Motor neuron (in vitro differentiated cells): ENCODE measurements around the gene TOLLIP. TPM values are rescaled to one million over a fixed set of nuclear protein-coding genes. Genes with fewer than 3 reads are reported as not detected.
"Not testable (repeated sequence)": the region's sequence is repeated elsewhere in the genome, so short reads cannot be mapped to it uniquely, and the experiment has no call there.

Experiments
- ATAC-seq, 8 experiments: fragments of 200-7000 bp; cut with Tn5 transposase; replicated peaks in 6 of 8; 2 replicates each; pipeline ENCODE4 v1.8.0; 2021; ENCODE audit warnings: mild to moderate bottlenecking in 8 of 8, moderate library complexity in 8 of 8
- H3K27ac ChIP-seq, 2 donors: fragments of 250-450 bp; sonication (Bioruptor Pico); 2 replicates each; pipeline ENCODE4 v1.9.0; 2021; ENCODE audit warnings: antibody characterized with exemption in 2 of 2, mild to moderate bottlenecking in 2 of 2, moderate library complexity in 1 of 2
- H3K4me1 ChIP-seq, 2 donors: fragments of 250-450 bp; sonication (Bioruptor Pico); replicated peaks in 1 of 2; 2 replicates each; pipeline ENCODE4 v1.6.1; 2021; ENCODE audit warnings: antibody characterized with exemption in 2 of 2, mild to moderate bottlenecking in 2 of 2, moderate library complexity in 1 of 2
- H3K4me3 ChIP-seq, 5 donors: fragments of 250-450 bp; sonication (Bioruptor Pico); 2 replicates each; pipeline ENCODE4 v1.9.0; 2021; ENCODE audit warnings: antibody characterized with exemption in 5 of 5, mild to moderate bottlenecking in 5 of 5, moderate library complexity in 4 of 5
- WGBS, 10 experiments: fragments of 450-650 bp; shearing (Covaris generic); methylation state at CpG; one replicate each; pipeline ENCODE4 v1.0.0; 2022; 5-methylcytosine and 5-hydroxymethylcytosine counted together
- in situ Hi-C, 9 experiments: fragments of 400-800 bp; cut with MboI; loops; one replicate each; pipeline ENCODE4 v1.15.0; 2021; ENCODE audit warnings: low sequenced_read_pairs in 9 of 9, low pct_unique_long_range_greater_than_20kb in 2 of 9; ENCODE audit not compliant: unreplicated experiment in 9 of 9
- total RNA-seq, 8 experiments: library from RNA; unstranded; fragments of 300-600 nt; gene quantifications; 2 replicates each; pipeline versions ENCODE4 v1.2.3 to v1.2.4, GENCODE V29; 2022

TOLLIP gene
- total RNA-seq, 8 experiments from 2014 or later: 11.5 to 27.5 (median 21.1) TPM

- no peak overlapping the region for H3K4me3 ChIP-seq
- peak in 6 of 8 experiments; percentile 70 to 98 (median 95) for ATAC-seq
- H3K4me1 ChIP-seq: peaks cover 0 to 8% of the 10 kb centered on the region in 2 donors
- in situ Hi-C loops: no loop called here
- 24 to 64% (median 36%) methylated on average over 3 to 10 of the region's 13 CpGs; no CpG with 5 or more reads in 4 of the 10 experiments for WGBS, 10 experiments
- peak overlapping the region in 1 of 2 donors; percentile 61 for H3K27ac ChIP-seq
These were observed 38.4 kb downstream of the TOLLIP start for GRCh38 chr11:1271002-1271401.

- peak overlapping the region in 1 of 2 donors; percentile 61 for H3K27ac ChIP-seq
These were observed 39.0 kb downstream of the TOLLIP start for GRCh38 chr11:1270476-1270875.

GRCh38 chr11:1269957-1270356 is 39.5 kb downstream of the TOLLIP start:
- Histone ChIP-seq H3K27ac (no peak overlapping the region), H3K4me1 (peaks cover 0 to 8% of the 10 kb centered on the region in 2 donors), H3K4me3 (no peak overlapping the region)
- peak in 3 of 8 experiments; percentile 15 to 61 (median 46) for ATAC-seq
- in situ Hi-C loops: no loop called here
- 30 to 100% (median 88%) methylated on average over 2 to 4 of the region's 5 CpGs; no CpG with 5 or more reads in 6 of the 10 experiments for WGBS, 10 experiments

More at GRCh38 chr11:1270476-1270875, 39.0 kb downstream of the TOLLIP start:
- in situ Hi-C loops: no loop called here
- no peak overlapping the region for H3K4me3 ChIP-seq
- ATAC-seq: peak in 3 of 8 experiments; percentile 3 to 13 (median 3)
- peaks cover 0 to 8% of the 10 kb centered on the region in 2 donors for H3K4me1 ChIP-seq
- WGBS, 10 experiments: 93% methylated on average over 7 of the region's 10 CpGs; no CpG with 5 or more reads in 9 of the 10 experiments

GRCh38 chr11:1267441-1268100 is 41.9 kb downstream of the TOLLIP start:
- no peak for ATAC-seq
- WGBS, 10 experiments: 33 to 100% (median 92%) methylated on average over 1 to 8 of the region's 9 CpGs; no CpG with 5 or more reads in 1 of the 10 experiments

GRCh38 chr11:1266976-1267375 is 42.5 kb downstream of the TOLLIP start:
- 83 to 100% (median 93%) methylated on average over 1 of the region's 2 CpGs; no CpG with 5 or more reads in 4 of the 10 experiments for WGBS, 10 experiments
- H3K4me1 ChIP-seq, H3K27ac ChIP-seq, H3K4me3 ChIP-seq, ATAC-seq, in situ Hi-C loops: not testable (repeated sequence)

More at GRCh38 chr11:1267441-1268100, 41.9 kb downstream of the TOLLIP start:
- in situ Hi-C loops: no loop called here
- Histone ChIP-seq H3K4me3 (no peak overlapping the region), H3K4me1 (peaks cover 5 to 8% of the 10 kb centered on the region in 2 donors), H3K27ac (no peak overlapping the region)

- H3K4me1 ChIP-seq: peaks cover 10 to 11% of the 10 kb centered on the region in 2 donors
- H3K4me3 ChIP-seq, in situ Hi-C loops, H3K27ac ChIP-seq, ATAC-seq: not testable (repeated sequence)
- 20 to 100% (median 93%) methylated on average over 1 to 3 of the region's 4 CpGs; no CpG with 5 or more reads in 5 of the 10 experiments for WGBS, 10 experiments
These were observed 44.0 kb downstream of the TOLLIP start for GRCh38 chr11:1265480-1265879.

GRCh38 chr11:1264444-1264843 is 45.0 kb downstream of the TOLLIP start:
- 53% methylated on average over 2 of the region's 3 CpGs; no CpG with 5 or more reads in 8 of the 10 experiments for WGBS, 10 experiments
- H3K4me3 ChIP-seq, H3K27ac ChIP-seq, in situ Hi-C loops: not testable (repeated sequence)
- peaks cover 11 to 18% of the 10 kb centered on the region in 2 donors for H3K4me1 ChIP-seq
- ATAC-seq: peak in 3 of 8 experiments; percentile 5 to 20 (median 18)

GRCh38 chr11:1263010-1263409 is 46.4 kb downstream of the TOLLIP start:
- Histone ChIP-seq H3K4me1 (peaks cover 11 to 18% of the 10 kb centered on the region in 2 donors), H3K4me3 (peak overlapping the region; percentile 36 to 54 (median 42)), H3K27ac (peak overlapping the region; percentile 32 to 47)
- WGBS, 10 experiments: 0 to 17% methylated on average over 1 of the region's 7 CpGs; no CpG with 5 or more reads in 8 of the 10 experiments
- ATAC-seq: peak in 6 of 8 experiments; percentile 5 to 55 (median 36)
- in situ Hi-C loops: no loop called here

- 11 to 60% (median 30%) methylated on average over 1 to 11 of the region's 31 CpGs; no CpG with 5 or more reads in 7 of the 10 experiments for WGBS, 10 experiments
- peak overlapping the region; percentile 81 to 92 for H3K27ac ChIP-seq
- in situ Hi-C loops: no loop called here
- H3K4me3 ChIP-seq: peak overlapping the region; percentile 36 to 54 (median 42)
- ATAC-seq: peak; percentile 73 to 95 (median 88)
- H3K4me1 ChIP-seq: peaks cover 11 to 18% of the 10 kb centered on the region in 2 donors
These were observed 47.0 kb downstream of the TOLLIP start for GRCh38 chr11:1262172-1263006.

- no peak for ATAC-seq
- 83 to 92% (median 91%) methylated on average over 7 to 9 of the region's 39 CpGs; no CpG with 5 or more reads in 7 of the 10 experiments for WGBS, 10 experiments
- H3K4me3 ChIP-seq: peak overlapping the region in 3 of 5 donors; percentile 39 to 42 (median 42)
These were observed 48.0 kb downstream of the TOLLIP start for GRCh38 chr11:1261241-1262071.

GRCh38 chr11:1260620-1261019 is 48.8 kb downstream of the TOLLIP start:
- Histone ChIP-seq H3K27ac (peak overlapping the region in 1 of 2 donors; percentile 52), H3K4me1 (peaks cover 11 to 18% of the 10 kb centered on the region in 2 donors), H3K4me3 (no peak overlapping the region)
- 95 to 100% methylated on average over 1 to 10 of the region's 17 CpGs; no CpG with 5 or more reads in 8 of the 10 experiments for WGBS, 10 experiments
- ATAC-seq: no peak
- in situ Hi-C loops: no loop called here

More at GRCh38 chr11:1261241-1262071, 48.0 kb downstream of the TOLLIP start:
- peaks cover 11 to 18% of the 10 kb centered on the region in 2 donors for H3K4me1 ChIP-seq
- in situ Hi-C loops: no loop called here
- peak overlapping the region; percentile 81 to 92 for H3K27ac ChIP-seq

GRCh38 chr11:1260023-1260501 is 49.4 kb downstream of the TOLLIP start:
- in situ Hi-C loops: no loop called here
- ATAC-seq: peak; percentile 5 to 75 (median 57)

More at GRCh38 chr11:1260023-1260501, 49.4 kb downstream of the TOLLIP start:
- Histone ChIP-seq H3K27ac (peak overlapping the region in 1 of 2 donors; percentile 52), H3K4me3 (peak overlapping the region in 1 of 5 donors; percentile 9), H3K4me1 (peaks cover 11 to 18% of the 10 kb centered on the region in 2 donors)
- WGBS, 10 experiments: no CpG with 5 or more reads among the region's 10 CpGs
